ENCODE data around the gene ARRDC5. TPM values are rescaled to one million over a fixed set of nuclear protein-coding genes. Genes with fewer than 3 reads are reported as not detected.

ARRDC5 gene
- total RNA-seq, 1 donor from 2014 or later: not detected

Small RNA genes within 50 kb of the gene (small RNA-seq; reads per million reads assigned to genes)
- gene MIR4747: not detected

Other genes with a start within 250 kb of the ARRDC5 start
- 33.4 TPM for gene MYDGF, start 232.6 kb downstream of the ARRDC5 start, total RNA-seq
- 7.7 TPM for gene DPP9, start 179.1 kb downstream of the ARRDC5 start, total RNA-seq
- 22.8 TPM for gene FEM1A, start 111.2 kb downstream of the ARRDC5 start, total RNA-seq
- 1.2 TPM for gene TICAM1, start 71.2 kb downstream of the ARRDC5 start, total RNA-seq
- gene PLIN3, start 35.2 kb downstream of the ARRDC5 start, total RNA-seq: 6.9 TPM
- 6.9 TPM for gene UHRF1, start 6.6 kb upstream of the ARRDC5 start, total RNA-seq
- 24.5 TPM for gene KDM4B, start 66.2 kb upstream of the ARRDC5 start, total RNA-seq

All from frontal cortex (tissue), 1 donor.